ENCODE data around the gene TM9SF2. TPM values are rescaled to one million over a fixed set of nuclear protein-coding genes. Genes with fewer than 3 reads are reported as not detected.

Gene TM9SF2
- total and polyA plus RNA-seq, 8 donors = 129 to 155 (median 148) TPM

GRCh38 chr13:99555149-99555548 is 53.9 kb downstream of the TM9SF2 start:
- Histone ChIP-seq H3K27me3 (no peaks in the 10 kb centered on the region), H3K36me3 (peaks cover 0 to 96% of the 10 kb centered on the region in 2 donors), H3K9me3 (no peaks in the 10 kb centered on the region), H3K4me1 (no peaks in the 10 kb centered on the region), H3K27ac (no peak overlapping the region), H3K4me3 (no peak overlapping the region)
- DNase-seq (no peak), ATAC-seq (no peak)
- TF ChIP-seq CTCF (IDR thresholded peaks at IDR 0.05) = no peak
- intact Hi-C loops (cut with DNase I) = no loop called here

- H3K4me1 ChIP-seq = no peaks in the 10 kb centered on the region
- intact Hi-C loops (cut with DNase I) = no loop called here
- ATAC-seq = no peak
Measured at GRCh38 chr13:99556867-99557443, 55.7 kb downstream of the TM9SF2 start.

GRCh38 chr13:99558570-99559180 is 57.4 kb downstream of the TM9SF2 start:
- Histone ChIP-seq H3K4me3 (no peak overlapping the region), H3K36me3 (peaks cover 0 to 95% of the 10 kb centered on the region in 2 donors), H3K27ac (no peak overlapping the region), H3K4me1 (no peaks in the 10 kb centered on the region), H3K27me3 (no peaks in the 10 kb centered on the region), H3K9me3 (no peaks in the 10 kb centered on the region)
- DNase-seq = no peak
- no peak for TF ChIP-seq CTCF (IDR thresholded peaks at IDR 0.05)
- no peak for ATAC-seq
- intact Hi-C loops (cut with DNase I) = no loop called here

More at GRCh38 chr13:99556867-99557443, 55.7 kb downstream of the TM9SF2 start:
- TF ChIP-seq CTCF (IDR thresholded peaks at IDR 0.05) = no peak
- Histone ChIP-seq H3K4me3 (no peak overlapping the region), H3K27me3 (no peaks in the 10 kb centered on the region), H3K36me3 (peaks cover 0 to 96% of the 10 kb centered on the region in 2 donors), H3K9me3 (no peaks in the 10 kb centered on the region), H3K27ac (no peak overlapping the region)
- no peak for DNase-seq

GRCh38 chr13:99559560-99559959 is 58.3 kb downstream of the TM9SF2 start:
- no peak for DNase-seq
- Histone ChIP-seq H3K4me1 (no peaks in the 10 kb centered on the region), H3K4me3 (no peak overlapping the region), H3K36me3 (peaks cover 0 to 95% of the 10 kb centered on the region in 2 donors), H3K9me3 (no peaks in the 10 kb centered on the region), H3K27ac (no peak overlapping the region), H3K27me3 (no peaks in the 10 kb centered on the region)
- ATAC-seq = no peak
- intact Hi-C loops (cut with DNase I) = no loop called here
- no peak for TF ChIP-seq CTCF (IDR thresholded peaks at IDR 0.05)

GRCh38 chr13:99563404-99563803 is 62.1 kb downstream of the TM9SF2 start:
- Histone ChIP-seq H3K27me3 (no peaks in the 10 kb centered on the region), H3K4me3 (no peak overlapping the region), H3K4me1 (peaks cover 0 to 13% of the 10 kb centered on the region in 2 donors), H3K27ac (no peak overlapping the region), H3K36me3 (peaks cover 0 to 63% of the 10 kb centered on the region in 2 donors), H3K9me3 (peaks cover 0 to 4% of the 10 kb centered on the region in 2 donors)
- no peak for TF ChIP-seq CTCF (IDR thresholded peaks at IDR 0.05)
- DNase-seq = no peak
- no peak for ATAC-seq
- intact Hi-C loops (cut with DNase I) = no loop called here
